Psoas muscle (tissue), 8 donors: ENCODE results near the gene SCN5A. TPM values are rescaled to one million over a fixed set of nuclear protein-coding genes. Genes with fewer than 3 reads are reported as not detected.

Experiments used
- ATAC-seq, 4 donors: fragments of 200-7000 bp; cut with Tn5 transposase; one replicate each; pipeline ENCODE4 v1.9.1; 2020; ENCODE audit warnings: moderate library complexity in 3 of 4, mild to moderate bottlenecking in 2 of 4
- DNase-seq, 2 donors: peaks; one replicate each; pipeline ENCODE4 v3.0.0-alpha.2; 2020
- H3K27ac ChIP-seq: fragments of 200-600 bp; one replicate; pipeline ENCODE4 v1.8.0; 2022
- H3K27me3 ChIP-seq, 3 donors: fragments of 200-600 bp in 1 of 3; one replicate each; pipeline versions ENCODE4 v1.6.1 to v1.8.0; 2013 to 2022; ENCODE audit warnings: low read length in 2 of 3, mild to moderate bottlenecking in 2 of 3, moderate library complexity in 1 of 3; ENCODE audit not compliant: insufficient read depth in 3 of 3
- H3K36me3 ChIP-seq, 2 donors: fragments of 200-600 bp in 1 of 2; one replicate each; pipeline versions ENCODE4 v1.6.1 to v1.8.0; 2013 to 2022; ENCODE audit warnings: low read depth in 1 of 2, mild to moderate bottlenecking in 1 of 2, moderate library complexity in 1 of 2; ENCODE audit not compliant: insufficient read depth in 1 of 2
- H3K4me1 ChIP-seq: fragments of 200-600 bp; one replicate; pipeline ENCODE4 v1.8.0; 2022
- H3K4me3 ChIP-seq: fragments of 200-600 bp; one replicate; pipeline ENCODE4 v1.8.0; 2022; ENCODE audit warnings: mild to moderate bottlenecking
- H3K9me3 ChIP-seq: fragments of 200-600 bp; one replicate; pipeline ENCODE4 v1.8.0; 2022
- CTCF ChIP-seq: fragments of 200-600 bp; IDR thresholded peaks from one replicate; pipeline ENCODE4 v1.8.0; 2022; ENCODE audit warnings: antibody characterized with exemption
- WGBS, 3 donors: extraction: QIAGEN DNeasy Blood & Tissue Kit; methylation state at CpG; one replicate each; pipeline versions ENCODE4 v1.1.6 to v1.1.7; 2013; 5-methylcytosine and 5-hydroxymethylcytosine counted together
- intact Hi-C, 2 donors: fragments of 100-400 bp; cut with DNase I; formaldehyde crosslinking; loops; one replicate each; pipeline versions ENCODE4 v1.11.0 to v1.14.2; 2022
- polyA plus RNA-seq, 3 donors: library from polyadenylated mRNA; stranded (reverse); fragments of 200-250 nt; gene quantifications; one replicate each; pipeline ENCODE4 v1.2.3, GENCODE V29; 2013
- total RNA-seq, 4 donors: library from RNA; stranded (reverse); fragmentation: NEBNext Ultra II Directional in 2 of 4; extraction: Animal tissue kit (Norgen Biotek cat#: 25700) in 2 of 4; gene quantifications; one replicate each; pipeline versions ENCODE4 v1.2.1 to v1.2.4, GENCODE V29; 2021 to 2023
- donor health status: healthy with polysubstance abuse.
- donor health status: DM: no; HTN: no; CAD: no; lungs with moderate emphysema.
- donor health status: Bipolar disorder and iron deficiency.
- donor health status: healthy.
- donor health status: DM: yes; HTN: yes; CAD: no.
- donor health status: DM: no; HTN: no; CAD: no.
- donor health status: DM: no; HTN: no; CAD: no.
- donor health status: DM: yes; HTN: yes; CAD: no.

SCN5A gene
- total and polyA plus RNA-seq, 7 donors = 0.17 to 34.2 (median 5.7) TPM

- no peaks in the 10 kb centered on the region for H3K36me3 ChIP-seq
- no peaks in the 10 kb centered on the region for H3K4me1 ChIP-seq
- H3K27me3 ChIP-seq = no peaks in the 10 kb centered on the region
- ATAC-seq = no peak
- no peak overlapping the region for H3K27ac ChIP-seq
- H3K9me3 ChIP-seq = peaks cover 5% of the 10 kb centered on the region
- peak in 1 of 2 donors; percentile 28 for DNase-seq
- intact Hi-C loops = no loop called here
- H3K4me3 ChIP-seq = no peak overlapping the region
- 89 to 96% (median 94%) methylated on average over 13 of the region's 13 CpGs for WGBS, 3 donors
- TF ChIP-seq CTCF = no peak
Observed at GRCh38 chr3:38566215-38566528, 83.3 kb downstream of the SCN5A start.

GRCh38 chr3:38565339-38566214 is 83.9 kb downstream of the SCN5A start:
- DNase-seq = peak in 1 of 2 donors; percentile 28
- 90 to 95% (median 94%) methylated on average over 13 of the region's 13 CpGs for WGBS, 3 donors
- no peak for TF ChIP-seq CTCF
- intact Hi-C loops = no loop called here
- no peaks in the 10 kb centered on the region for H3K36me3 ChIP-seq
- H3K27ac ChIP-seq = no peak overlapping the region
- H3K4me3 ChIP-seq = no peak overlapping the region
- no peak for ATAC-seq
- peaks cover 2% of the 10 kb centered on the region for H3K9me3 ChIP-seq
- H3K27me3 ChIP-seq = no peaks in the 10 kb centered on the region
- H3K4me1 ChIP-seq = no peaks in the 10 kb centered on the region

GRCh38 chr3:38564631-38565338 is 84.7 kb downstream of the SCN5A start:
- H3K27ac ChIP-seq = no peak overlapping the region
- H3K27me3 ChIP-seq = no peaks in the 10 kb centered on the region
- H3K4me1 ChIP-seq = no peaks in the 10 kb centered on the region
- 93 to 97% (median 95%) methylated on average over 6 of the region's 6 CpGs for WGBS, 3 donors
- H3K36me3 ChIP-seq = no peaks in the 10 kb centered on the region
- TF ChIP-seq CTCF = no peak
- intact Hi-C loops = no loop called here
- H3K9me3 ChIP-seq = no peaks in the 10 kb centered on the region
- H3K4me3 ChIP-seq = no peak overlapping the region
- ATAC-seq (no peak), DNase-seq (peak in 1 of 2 donors; percentile 9)

- Histone ChIP-seq H3K9me3 (no peaks in the 10 kb centered on the region), H3K27ac (no peak overlapping the region), H3K27me3 (no peaks in the 10 kb centered on the region), H3K4me1 (no peaks in the 10 kb centered on the region), H3K36me3 (no peaks in the 10 kb centered on the region), H3K4me3 (no peak overlapping the region)
- WGBS, 3 donors = 90 to 95% (median 90%) methylated on average over 10 of the region's 10 CpGs
- intact Hi-C loops = no loop called here
- DNase-seq = peak in 1 of 2 donors; percentile 8
- ATAC-seq = no peak
- no peak for TF ChIP-seq CTCF
Observed at GRCh38 chr3:38563886-38564270, 85.6 kb downstream of the SCN5A start.
